A673 (cell line): ENCODE results near the gene UMAD1.
"Not testable (repeated sequence)": the region's sequence is repeated elsewhere in the genome, so short reads cannot be mapped to it uniquely, and the experiment has no call there.

Experiments
- CTCF ChIP-seq: fragments of 300-800, 200-600 bp; sonication (generic); conservative IDR thresholded peaks from 2 replicates; pipeline ENCODE4 v1.5.1; 2017; ENCODE audit warnings: low read depth, mild to moderate bottlenecking, antibody characterized with exemption, low read length, moderate library complexity, mixed read lengths
- EZH2 ChIP-seq: fragments of 200-600 bp; sonication (generic); IDR thresholded peaks from 2 replicates; pipeline ENCODE4 v1.6.1; 2017; ENCODE audit warnings: borderline replicate concordance, low read depth, mild to moderate bottlenecking, mixed read lengths, antibody characterized with exemption, low read length; ENCODE audit not compliant: poor library complexity, severe bottlenecking

- TF ChIP-seq CTCF, EZH2: not testable (repeated sequence)
Measured at GRCh38 chr7:7679640-7680039, 39.1 kb downstream of the UMAD1 start.
